ENCODE measurements around the gene MTSS2. TPM values are rescaled to one million over a fixed set of nuclear protein-coding genes. Genes with fewer than 3 reads are reported as not detected.
A peak's percentile ranks its signal among the peaks of the same experiment; 100 is the strongest.

Gene MTSS2
- total RNA-seq, 1 donor, result 24.0 TPM

DNA sequence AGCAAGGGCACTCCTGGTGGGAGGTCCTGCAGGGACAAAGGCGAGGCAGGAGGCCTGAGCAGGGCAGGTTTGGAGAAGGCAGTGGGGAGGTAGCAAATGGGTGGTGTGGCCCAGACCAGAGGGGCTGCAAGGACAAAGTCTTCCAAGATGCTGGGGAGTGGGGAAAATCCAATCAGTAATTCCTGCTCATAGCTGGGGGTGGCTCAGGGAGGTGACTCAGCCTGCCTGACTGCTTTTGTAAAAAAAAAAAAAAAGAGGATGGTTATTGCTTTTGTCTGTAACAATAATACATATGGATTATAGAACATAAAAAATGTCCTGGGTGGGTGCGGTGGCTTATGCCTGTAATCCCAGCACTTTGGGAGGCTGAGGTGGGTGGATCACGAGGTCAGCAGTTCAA is 34.3 kb downstream of the MTSS2 start:
- no peak for DNase-seq (ENCODE audit: low read depth)
- no peak overlapping the region for H3K4me3 ChIP-seq (ENCODE audit: low read depth, low read length)
- TF ChIP-seq, protein P1, sequence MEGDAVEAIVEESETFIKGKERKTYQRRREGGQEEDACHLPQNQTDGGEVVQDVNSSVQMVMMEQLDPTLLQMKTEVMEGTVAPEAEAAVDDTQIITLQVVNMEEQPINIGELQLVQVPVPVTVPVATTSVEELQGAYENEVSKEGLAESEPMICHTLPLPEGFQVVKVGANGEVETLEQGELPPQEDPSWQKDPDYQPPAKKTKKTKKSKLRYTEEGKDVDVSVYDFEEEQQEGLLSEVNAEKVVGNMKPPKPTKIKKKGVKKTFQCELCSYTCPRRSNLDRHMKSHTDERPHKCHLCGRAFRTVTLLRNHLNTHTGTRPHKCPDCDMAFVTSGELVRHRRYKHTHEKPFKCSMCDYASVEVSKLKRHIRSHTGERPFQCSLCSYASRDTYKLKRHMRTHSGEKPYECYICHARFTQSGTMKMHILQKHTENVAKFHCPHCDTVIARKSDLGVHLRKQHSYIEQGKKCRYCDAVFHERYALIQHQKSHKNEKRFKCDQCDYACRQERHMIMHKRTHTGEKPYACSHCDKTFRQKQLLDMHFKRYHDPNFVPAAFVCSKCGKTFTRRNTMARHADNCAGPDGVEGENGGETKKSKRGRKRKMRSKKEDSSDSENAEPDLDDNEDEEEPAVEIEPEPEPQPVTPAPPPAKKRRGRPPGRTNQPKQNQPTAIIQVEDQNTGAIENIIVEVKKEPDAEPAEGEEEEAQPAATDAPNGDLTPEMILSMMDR (IDR thresholded peaks at IDR 0.05; ENCODE audit: insufficient read depth, low read length), result no peak

DNA sequence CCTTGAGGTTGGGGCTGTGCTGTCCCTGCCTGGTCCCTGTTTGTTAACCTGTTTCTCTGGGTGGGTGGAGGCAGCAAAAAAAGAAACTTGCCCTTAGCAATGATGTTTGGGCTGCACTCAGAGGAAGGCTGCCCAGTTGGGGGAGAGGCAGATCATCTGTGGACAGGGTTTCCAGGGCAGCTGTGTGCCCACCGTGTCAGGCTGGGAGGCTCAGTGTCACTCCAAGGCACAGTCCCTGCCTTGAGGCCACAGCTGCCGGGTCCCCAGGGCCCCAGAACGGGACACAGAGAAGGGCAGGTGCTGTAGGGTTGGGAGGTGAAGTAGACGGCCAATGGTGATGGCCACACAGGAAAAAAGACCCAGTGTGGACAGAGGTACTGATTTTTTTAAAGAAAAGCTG is 35.6 kb downstream of the MTSS2 start:
- no peak for DNase-seq (ENCODE audit: low read depth)
- TF ChIP-seq, protein P1 (IDR thresholded peaks at IDR 0.05; ENCODE audit: insufficient read depth, low read length), result no peak
- no peak overlapping the region for H3K4me3 ChIP-seq (ENCODE audit: low read depth, low read length)

DNA sequence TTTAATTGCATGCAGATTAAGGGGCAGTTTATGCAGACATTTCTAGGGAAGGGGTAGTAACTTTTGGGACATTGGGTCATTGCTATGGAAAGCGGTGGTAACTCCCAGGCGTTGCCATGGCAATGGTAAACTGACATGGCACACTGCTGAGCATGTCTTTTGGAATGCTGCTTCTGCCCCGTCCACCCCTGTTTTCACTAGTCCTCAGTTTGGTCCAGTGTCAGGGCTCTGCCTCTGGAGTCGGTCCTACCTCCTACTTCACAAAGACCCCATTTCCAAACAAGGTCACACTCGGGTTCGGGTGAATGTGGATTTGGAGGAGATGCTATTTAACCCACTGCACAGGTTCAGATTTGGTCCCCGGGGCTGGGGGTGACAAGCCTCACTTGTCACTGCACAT is 36.6 kb downstream of the MTSS2 start:
- DNase-seq (ENCODE audit: low read depth), result peak; percentile 30
- H3K4me3 ChIP-seq (ENCODE audit: low read depth, low read length), result no peak overlapping the region
- TF ChIP-seq, protein P1 (IDR thresholded peaks at IDR 0.05; ENCODE audit: insufficient read depth, low read length), result no peak

DNA sequence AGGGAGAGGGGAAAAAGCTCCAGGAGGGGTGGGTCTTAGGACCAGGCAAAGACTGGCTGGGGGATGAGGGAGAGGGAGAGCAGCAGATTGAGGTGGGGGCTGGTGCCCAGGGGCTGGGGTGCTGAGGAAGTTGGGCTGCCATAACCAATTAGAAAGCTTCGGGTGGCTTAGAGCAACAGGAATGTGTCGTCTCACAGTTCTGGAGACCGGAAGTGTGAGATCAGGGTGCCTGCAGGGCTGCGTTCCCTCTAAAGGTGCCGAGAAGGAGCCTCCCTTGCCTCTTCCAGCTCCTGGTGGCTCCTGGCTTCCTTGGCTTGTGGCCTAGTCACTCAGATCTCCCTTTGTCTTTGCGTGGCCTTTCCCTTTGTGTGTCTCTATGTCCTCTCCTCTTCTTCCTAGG is 37.2 kb downstream of the MTSS2 start:
- no peak for DNase-seq (ENCODE audit: low read depth)
- TF ChIP-seq, protein P1 (IDR thresholded peaks at IDR 0.05; ENCODE audit: insufficient read depth, low read length), result no peak
- H3K4me3 ChIP-seq (ENCODE audit: low read depth, low read length), result no peak overlapping the region

DNA sequence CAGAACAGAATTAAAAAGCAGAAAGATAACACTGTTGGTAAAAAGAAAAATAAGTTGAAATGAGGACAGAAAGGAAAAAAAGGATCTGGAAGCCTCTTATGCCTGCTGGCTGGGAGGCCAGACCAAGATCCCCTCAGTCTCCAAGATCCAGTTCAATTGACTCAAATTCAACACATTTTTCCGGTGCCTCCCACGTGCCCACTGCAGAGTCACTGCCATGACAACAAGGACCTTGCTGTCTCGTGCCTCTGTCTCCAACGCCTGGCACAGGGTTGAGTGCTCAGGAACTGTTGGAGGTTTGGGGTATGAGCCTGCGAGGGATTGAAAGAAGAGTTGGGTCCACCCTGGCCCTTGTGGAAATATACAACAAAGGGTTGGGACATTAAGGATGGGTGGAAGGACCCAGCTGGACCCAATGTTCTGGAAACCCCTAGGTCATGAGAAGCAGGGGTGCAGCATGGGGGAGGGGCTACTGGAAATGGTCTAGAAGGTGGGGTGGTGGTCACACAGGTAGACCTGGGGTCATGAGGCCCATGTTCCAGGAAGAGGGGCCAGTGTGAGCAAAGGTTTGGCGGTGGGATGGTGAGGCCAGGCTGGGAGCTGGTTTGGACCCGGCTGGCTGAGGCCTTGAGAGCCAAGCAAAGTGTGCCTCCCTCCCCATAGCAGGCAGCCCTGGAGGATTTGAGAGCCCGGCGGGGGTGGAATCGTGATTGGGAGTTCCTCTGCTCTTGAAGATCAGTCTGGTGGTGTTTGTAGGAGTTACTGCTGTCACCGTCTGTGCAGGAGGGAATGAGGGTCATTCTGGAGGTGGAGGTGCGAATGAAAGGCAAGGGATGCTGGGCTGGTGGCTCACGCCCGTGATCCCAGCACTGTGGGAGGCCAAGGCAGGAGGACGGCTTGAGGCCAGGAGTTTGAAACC is 38.2 kb downstream of the MTSS2 start:
- no peak for DNase-seq (ENCODE audit: low read depth)
- H3K4me3 ChIP-seq (ENCODE audit: low read depth, low read length), result no peak overlapping the region
- TF ChIP-seq, protein P1 (IDR thresholded peaks at IDR 0.05; ENCODE audit: insufficient read depth, low read length), result no peak

DNA sequence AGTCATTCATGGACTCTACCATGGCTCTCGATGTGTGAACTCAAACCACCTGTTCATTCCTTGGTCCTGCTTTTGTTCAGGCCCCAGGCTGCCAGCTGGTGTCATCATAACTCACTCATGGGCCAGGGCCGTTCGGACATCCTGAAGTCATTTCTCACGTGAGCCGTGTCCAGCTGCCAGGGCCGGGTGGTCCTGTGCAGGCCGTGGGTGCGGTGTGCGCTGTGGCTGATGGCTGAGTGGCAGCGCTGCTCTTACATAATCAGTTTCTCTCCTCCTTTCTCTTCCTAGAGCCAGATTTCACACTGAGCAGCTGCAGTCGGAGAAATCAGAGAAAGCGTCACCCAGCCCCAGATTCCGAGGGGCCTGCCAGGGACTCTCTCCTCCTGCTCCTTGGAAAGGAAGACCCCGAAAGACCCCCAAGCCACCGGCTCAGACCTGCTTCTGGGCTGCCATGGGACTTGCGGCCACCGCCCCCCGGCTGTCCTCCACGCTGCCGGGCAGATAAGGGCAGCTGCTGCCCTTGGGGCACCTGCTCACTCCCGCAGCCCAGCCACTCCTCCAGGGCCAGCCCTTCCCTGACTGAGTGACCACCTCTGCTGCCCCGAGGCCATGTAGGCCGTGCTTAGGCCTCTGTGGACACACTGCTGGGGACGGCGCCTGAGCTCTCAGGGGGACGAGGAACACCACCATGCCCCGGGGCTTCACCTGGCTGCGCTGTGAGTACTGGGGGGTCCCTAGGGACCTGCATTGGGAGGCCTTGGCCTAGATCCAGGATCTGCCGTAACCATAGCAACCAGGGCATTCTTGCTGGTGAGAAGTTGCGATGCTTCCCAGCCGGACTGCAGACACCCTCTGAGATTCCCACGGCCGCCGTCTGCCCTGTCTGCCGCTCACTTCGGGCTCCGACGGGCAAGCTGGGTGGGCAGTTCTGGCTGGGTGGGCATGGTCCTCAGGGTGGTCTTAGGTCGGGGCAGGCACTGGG is 39.3 kb downstream of the MTSS2 start, which contains the start of gene IL34:
TSS of gene IL34 (plus strand) at position 300 of the 982 bp plus-strand sequence. CDS start at position 689, 389 bp downstream.
- DNase-seq (ENCODE audit: low read depth), result peak; percentile 39
- TF ChIP-seq, protein P1 (IDR thresholded peaks at IDR 0.05; ENCODE audit: insufficient read depth, low read length), result no peak
- H3K4me3 ChIP-seq (ENCODE audit: low read depth, low read length), result no peak within 1 kb of the TSS
